GM19240 (cell line): ENCODE measurements around the gene CMIP.

Experiments used
- DNase-seq: peaks from one replicate; pipeline ENCODE4 v3.0.0; 2011; ENCODE audit warnings: low spot score; ENCODE audit not compliant: insufficient read length

CMIP gene

DNA sequence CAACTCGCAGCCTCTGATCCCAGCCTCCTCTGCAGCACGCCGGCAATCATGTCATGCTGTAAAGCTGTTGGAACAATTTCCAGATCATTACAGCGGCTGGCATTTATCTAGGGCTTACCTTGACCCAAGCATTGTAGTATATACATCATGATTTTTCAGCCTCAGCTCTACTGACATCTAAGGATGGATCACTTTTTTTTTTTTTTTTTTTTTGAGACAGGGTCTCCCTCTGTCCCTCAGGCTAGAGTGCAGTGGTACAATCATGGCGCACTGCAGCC is 103.3 kb downstream of the CMIP start:
- no peak for DNase-seq

DNA sequence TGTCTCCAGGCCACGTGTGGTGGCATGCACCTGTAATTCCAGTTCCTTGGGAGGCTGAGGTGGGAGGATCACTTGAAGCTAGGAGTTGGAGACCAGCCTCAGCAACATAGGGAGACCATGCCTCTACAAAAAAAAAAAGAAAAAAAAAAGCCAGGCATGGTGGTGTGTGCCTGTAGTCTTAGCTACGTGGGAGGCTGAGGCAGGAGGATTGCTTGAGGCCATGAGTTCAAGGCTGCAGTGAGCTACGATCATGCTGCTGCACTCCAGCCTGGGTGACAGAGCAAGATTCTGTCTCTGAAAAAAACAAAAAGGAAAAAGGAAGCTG is 103.9 kb downstream of the CMIP start:
- no peak for DNase-seq

DNA sequence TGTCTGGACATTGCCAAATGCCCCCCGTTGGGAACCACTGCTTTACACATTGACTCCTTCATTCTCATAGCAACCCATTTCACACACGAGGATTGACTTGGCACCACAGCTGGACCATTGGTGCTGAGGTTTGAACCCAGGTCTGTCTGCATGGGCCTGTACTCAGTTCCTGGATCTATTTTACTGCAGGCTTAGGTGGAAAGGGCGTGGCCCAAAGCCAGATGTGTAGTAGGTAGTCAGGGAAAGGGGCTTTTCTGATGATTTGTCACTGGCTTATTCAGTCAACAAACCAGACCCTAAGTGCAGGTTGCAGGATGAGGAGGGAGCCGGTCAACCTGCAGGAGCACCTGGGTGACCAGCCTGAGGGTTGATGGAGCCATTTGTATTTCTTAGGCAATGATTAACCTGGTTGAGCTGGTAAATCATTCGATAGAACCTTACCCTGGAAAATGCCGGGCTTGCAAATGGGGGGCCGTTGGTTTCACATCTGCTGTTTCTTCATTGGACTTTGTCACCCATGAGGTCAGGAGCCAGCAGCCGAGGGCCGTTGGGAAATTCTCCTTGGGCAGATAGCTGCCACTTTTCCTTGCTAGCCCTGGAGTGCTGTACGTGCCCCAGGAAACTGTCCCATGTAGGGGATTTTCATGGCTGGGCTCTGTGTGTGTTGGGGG is 104.4 kb downstream of the CMIP start:
- DNase-seq = no peak

DNA sequence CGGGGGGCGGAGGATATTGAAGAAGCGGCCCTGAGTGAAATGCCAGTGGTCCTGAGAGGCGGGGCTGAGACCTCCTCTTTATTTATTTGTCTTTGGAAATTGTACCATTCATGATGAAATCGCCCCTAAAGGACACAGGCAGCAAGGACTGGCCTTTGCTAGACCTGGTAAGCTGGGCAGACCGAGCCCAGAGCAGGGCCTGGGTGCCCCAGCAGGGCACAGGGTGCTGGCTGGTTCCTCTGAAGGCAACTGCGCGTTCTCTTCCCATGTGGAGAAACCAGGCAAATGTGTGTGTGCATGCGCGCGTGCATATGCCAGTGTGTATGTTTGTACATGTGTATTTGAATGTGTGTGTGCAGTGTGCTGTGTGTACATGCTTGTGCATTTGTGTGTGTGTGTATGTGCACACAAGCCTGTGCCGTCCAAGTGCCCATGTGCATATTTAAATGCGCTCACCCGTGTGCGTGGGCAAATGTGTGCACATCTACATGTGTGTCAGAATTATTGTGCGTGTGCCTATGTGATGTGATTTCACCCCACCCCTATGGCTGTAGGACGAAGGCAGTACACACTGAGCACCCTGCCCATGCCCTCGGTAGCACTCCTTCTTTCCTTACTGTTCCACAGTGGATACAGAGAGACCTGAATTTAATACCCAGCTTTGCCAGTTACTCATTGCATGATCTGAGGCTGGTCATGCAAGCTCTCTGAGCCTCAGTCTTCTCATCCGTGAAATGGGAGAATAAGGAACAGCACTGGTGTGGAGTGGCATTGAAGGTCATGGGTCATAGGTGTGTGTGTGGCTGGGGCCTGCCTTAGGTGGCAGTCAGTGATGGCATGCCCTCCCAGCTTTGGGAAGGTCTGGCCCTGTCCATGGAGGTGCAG is 105.2 kb downstream of the CMIP start:
- no peak for DNase-seq

DNA sequence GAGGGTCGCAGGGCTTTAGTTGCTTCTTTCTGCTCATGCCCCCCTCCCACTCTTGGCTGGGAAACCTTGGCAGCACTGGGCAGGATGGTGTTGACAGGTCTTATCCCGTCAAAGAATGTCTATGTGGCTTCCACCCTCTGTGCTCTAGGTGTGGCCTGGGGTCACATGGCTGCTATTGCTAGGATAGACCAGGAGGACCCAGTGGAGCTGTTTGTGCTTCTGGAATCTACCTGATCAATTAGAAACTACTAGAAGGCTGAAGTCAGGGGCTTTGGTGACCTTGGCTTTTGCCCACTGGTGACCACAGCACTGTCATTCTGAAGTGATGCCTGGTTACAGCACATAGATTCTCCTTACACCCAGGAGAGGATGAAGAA is 105.8 kb downstream of the CMIP start:
- DNase-seq = no peak

DNA sequence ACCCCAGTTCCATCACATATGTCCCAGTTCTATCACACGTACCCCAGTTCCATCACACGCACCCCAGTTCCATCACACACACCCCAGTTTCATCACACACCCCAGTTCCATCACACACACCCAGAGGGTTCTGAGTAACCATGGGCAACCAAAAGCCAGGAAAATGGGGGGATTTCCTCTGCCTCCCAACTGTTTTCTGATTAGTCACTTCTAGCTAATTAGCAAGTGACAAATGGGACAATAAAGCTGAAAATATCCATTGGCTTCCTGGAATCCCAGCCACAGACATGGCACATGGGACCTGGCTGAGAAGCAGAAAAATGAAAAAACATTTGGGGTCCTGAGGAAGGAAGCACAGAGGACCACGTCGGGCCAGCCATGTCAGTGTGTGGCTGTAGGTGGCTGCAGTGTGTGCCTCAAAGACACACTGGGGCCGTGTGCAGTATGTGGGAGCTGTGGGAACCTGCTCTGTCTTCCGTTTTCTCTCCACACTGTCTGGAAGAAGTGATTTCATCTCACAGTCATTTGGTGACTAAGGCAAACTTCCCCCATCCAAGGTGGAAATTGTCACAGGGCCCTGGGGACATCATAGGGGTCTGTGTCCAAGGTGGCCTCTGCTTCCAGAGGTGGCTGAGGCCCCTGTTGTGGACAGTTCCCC is 106.7 kb downstream of the CMIP start:
- DNase-seq = no peak

DNA sequence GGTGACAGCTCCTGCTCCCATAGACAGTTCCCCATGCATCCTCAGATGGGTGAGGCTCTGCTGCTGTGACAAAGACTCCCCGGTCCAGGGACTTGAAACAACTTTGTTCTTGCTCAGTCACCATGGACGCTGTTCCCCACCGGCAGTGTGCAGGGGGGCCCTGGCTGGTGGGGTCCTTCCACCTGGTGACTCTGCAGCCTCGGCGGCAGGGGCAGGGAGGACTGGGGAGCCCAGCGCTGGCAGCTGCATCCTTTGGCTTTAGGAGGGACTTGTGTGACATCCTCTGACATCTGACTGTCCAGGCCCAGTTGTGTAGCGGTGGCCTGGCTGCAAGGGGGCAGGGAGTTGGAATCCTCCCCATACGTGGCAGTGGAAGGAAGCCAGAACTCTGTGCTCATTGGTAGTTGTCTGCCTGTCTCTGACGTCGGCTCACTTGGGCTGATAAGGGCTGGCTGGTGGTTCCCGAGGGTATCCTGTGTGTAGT is 107.3 kb downstream of the CMIP start:
- no peak for DNase-seq

DNA sequence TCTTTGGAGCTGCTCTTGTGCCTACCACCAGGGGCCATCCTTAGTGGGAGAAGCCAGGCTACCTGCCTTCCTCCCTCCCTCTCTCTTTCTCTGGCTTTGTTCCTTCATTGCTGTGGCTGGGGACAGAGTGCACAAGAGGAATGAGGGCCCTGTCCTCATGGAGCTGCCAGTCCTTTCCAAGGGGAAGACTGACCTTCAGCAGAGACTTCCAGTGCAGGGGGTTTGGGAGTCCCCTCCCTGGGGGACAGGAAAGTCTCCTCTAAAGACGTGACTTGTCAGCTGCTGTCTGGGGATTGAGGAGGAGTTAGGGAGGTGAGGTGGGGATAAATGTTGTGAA is 108.1 kb downstream of the CMIP start:
- DNase-seq = no peak

DNA sequence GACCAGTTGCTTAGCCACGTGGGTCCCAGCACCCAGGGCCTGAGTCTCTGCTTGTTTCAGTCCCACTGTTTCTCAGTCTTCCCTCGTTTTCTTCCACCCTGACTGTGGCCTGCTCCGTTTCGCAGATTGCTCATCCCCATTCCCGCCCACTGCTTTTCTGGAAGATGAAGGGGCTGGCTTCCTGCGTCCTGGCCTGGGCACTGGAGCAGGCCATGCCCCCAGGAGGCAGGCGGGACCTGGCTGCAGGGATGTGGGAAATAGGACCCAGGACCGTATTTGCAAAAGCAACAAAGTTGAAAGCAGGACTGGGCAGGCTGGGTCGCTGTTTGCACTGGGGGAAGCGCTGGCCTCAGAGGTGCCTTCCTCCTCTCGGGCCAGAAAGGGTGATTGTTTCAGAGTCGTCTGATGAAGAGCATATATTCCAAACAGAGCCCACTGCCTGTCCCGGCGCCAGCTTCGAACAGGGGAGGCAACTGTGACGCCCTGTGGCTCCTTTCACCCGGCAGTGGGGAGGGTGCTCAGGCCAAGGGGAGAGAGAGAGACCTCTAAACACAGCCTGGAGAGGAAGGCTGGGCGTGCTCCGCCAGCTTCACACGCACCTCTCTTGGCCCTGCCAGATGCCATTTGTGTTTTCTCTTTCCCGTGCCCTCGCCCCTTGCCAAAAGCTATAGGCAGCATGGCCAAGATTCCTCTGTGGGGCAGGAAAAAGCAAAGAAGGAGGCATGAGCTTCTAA is 108.6 kb downstream of the CMIP start:
- no peak for DNase-seq

DNA sequence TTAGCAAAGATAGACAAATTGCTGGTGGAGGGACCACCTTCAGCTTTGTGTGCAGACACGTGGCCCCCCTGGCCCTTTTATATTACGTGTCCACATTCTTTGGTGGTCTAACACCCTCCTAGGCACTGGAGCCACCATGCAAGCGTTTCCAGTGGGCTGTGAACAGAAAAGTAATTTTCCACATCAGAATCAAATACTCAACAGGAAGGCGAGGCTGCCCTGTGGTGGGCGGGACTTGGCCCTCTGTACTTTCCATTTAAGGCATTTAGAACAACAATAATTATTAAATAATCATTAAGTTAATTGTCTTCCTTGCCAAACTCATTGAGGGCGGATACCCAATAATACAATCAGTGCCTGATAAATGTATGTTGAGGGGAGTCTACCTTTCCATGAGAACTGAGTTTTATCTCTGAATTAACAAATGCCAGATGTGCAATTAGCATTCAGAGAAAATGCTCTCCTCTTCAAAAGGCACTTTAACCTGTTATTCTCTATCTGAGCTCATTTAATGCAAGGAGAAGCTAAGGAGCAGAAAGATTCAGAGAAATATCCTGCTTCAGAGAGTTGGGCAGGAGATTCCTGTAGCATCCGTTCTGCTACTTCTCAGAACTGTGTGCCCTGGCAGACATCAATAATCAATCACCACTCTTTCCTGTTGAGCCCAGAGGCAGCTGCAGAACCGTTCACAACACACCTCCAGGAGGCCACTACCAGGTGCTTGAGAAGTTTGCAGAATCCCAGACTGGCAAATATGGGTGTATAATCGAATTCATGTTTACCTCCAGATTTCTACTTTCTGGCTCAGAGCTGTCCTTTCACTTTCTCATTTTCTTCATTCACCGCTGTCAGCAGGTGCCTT is 109.4 kb downstream of the CMIP start:
- DNase-seq = no peak

DNA sequence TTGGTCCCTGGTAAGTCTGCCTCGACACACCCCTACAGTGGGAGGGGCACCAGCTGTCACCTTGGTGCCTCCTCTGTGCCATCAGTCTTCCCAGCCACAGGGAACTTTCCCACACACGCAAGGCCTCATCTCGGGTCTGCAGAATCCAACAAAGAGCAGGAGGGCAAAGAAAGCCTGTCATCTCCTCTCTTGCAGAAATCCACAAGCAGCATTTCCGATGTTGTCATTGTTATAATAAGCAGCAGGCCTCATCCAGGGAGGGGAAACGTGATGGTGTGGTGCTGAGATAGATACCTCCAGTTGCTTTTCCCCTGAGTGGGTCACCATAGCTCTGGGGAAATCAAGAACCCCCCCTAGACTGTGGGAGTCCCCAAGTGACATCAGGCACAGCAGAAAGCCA is 110.4 kb downstream of the CMIP start:
- no peak for DNase-seq

DNA sequence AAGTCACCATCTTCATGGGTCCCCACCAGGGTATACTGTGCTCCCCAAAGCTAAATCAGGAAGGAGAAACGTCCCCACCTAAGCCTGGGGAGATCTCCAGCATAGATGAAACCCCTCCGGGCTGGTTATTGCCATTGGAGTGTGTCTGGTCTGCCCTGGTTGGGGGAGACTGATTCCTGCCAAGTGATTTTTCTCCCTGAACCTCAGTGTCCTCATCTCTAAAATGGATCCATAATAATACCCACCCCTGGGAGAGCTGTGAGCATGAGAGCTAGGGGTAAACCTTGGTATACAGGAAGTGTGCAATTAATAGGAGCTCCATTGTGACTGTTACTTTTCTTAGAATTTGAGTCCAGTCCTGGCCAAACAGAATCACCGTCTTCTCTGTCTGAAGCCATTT is 111.1 kb downstream of the CMIP start:
- DNase-seq = no peak

DNA sequence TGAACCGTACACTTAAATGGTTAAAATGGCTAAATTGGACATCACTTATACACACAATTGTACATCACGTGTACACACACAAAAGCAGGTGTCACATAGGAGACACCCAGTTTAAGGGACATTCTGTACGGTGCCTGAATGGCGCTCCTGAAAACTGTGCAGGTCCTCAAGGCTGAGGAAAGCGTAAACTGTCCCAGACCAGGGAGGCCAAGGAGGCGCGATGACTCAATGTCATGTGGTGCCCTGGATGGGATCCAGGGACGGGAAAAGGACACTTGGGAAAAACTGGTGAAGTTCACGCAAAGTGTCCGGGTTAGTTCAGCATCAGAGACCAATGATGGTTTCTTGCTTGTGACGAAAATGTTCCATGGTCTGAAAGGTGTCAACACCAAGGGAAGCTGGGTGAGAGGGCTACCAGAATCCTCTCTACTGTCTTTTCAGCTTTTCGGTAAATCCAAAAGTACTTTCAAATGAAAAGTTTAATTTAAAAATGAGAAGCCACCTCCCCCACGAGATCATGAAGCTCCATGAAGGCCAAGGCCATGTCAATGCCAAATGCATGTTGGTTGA is 112.2 kb downstream of the CMIP start:
- DNase-seq = no peak

DNA sequence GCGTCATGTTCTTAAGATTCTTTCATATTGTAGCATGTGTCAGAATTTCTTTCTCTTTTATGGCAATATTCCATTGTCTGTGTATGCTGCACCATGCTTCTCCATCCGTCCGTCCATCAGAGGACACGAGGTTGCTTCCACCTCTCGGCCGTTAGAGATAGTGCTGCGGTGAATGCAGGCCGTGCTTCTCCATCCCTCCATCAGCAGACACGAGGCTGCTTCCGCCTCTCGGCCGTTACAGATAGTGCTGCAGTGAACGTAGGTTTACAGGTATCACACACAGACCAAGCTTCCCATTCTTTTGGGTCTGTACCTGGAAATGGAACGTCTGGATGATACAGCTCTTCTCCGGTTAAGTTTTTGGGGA is 113.5 kb downstream of the CMIP start:
- DNase-seq = no peak

DNA sequence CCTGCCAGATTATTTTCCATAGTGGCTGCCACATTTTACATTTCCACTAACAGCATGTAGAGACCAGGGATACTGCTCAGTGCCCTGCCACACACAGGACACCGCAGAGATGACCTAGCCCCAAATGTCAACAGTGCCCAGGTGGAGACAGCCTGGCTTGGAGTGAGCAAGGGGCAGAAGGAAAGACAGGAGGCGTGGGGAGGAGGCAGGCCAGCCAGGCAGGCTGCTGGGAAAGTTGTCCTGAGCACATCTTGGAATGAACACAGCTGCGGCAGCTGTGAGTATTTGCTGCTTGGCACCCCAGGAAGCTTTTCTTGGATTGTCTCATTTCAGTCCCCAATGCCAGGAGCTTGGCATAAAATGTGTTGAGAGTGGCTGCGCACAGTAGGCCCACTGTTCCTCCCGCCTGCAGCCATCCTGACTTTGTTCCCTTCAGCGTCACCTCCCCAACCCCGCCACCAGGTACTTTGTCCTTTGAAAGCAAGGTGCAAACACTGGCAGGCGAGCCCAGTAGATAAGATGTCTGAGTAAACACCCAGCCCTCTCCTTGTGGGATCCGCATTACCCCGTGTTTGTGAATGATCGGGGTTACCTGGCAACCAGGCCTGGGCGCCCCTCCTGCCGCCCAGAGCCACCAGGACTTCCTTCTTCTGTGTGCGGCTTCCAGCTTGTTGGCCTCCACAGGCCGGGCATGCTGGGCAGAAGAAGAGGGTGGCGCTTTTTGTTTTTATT is 114.0 kb downstream of the CMIP start:
- DNase-seq = no peak

DNA sequence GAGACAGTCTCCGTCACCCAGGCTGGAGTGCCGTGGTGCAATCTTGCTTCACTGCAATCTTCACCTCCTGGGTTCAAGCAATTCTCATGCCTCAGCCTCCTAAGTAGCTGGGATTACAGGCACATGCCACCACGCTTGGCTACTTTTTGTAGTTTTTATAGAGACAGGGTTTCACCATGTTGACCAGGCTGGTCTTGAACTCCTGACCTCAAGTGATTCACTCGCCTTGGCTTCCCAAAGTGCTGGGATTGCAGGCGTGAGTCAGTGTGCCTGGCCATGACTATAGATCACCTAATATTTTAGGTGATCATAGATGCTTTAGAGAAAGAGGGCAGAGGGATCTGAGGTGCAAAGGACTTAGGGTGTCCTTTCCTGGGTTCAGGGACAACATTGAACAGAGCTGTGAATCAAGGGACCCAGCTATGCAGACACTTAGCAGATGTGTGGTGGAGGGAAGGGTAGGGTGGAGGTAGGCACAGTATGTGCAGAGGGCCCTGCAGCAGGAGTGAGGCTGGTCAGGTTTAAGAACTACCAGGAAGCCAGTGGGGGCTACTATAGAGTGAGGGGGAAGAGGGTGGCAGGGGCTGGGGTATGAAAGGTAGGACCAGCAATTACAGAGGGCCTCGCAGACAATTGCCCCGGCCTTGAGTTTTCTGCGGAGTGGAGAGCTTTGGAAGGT is 116.5 kb downstream of the CMIP start:
- DNase-seq = no peak

DNA sequence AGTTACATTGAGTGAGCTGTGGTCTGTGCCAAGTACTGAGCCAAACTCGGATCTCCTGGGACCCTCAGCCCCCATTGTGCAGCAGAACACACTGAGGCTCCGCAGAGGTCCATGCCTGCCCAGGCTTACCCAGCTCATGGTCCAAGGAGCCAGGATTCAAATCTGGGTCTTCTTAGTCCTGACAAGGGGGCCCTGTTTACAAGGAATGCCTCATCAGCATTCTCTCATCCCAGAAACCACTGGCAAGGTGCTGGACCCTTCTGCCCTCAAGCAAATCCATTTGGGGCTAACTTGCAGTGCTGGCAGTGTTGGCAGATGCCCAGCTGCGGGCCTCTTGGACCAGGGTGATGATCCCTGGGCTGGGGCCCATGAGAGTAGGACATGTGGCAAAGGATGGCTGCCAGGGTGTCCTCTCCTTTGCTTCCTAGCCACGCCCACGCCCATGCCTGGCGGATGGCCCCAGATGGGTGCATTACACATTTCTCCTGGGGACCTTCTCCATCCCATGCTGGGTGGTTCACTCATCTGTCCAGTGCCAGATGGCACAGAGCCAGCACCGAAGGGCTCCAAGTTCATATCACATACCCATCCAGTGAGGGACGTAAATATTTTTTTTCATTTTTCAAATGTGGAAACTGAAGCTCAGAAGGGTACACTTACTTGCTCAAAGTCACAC is 117.7 kb downstream of the CMIP start:
- no peak for DNase-seq

DNA sequence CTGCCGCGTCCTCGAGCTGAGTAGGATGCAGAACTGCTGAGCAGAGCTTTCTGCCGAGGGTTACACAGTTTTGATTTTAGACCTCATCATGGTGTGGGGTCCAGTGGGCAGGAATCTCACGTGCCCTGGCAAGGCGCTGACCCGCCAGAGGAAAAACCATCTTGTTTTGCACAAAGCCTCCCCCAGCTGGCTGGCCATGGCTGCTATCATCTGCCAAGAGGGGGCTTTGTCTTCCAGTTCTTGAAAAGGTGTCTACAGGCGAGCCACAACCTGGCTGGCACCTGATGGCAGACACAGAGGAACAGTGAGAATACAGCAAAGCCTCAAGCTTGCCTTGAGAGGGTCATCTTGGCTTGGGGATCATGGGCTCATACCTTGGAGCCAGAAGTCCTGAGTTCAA is 118.3 kb downstream of the CMIP start:
- no peak for DNase-seq

DNA sequence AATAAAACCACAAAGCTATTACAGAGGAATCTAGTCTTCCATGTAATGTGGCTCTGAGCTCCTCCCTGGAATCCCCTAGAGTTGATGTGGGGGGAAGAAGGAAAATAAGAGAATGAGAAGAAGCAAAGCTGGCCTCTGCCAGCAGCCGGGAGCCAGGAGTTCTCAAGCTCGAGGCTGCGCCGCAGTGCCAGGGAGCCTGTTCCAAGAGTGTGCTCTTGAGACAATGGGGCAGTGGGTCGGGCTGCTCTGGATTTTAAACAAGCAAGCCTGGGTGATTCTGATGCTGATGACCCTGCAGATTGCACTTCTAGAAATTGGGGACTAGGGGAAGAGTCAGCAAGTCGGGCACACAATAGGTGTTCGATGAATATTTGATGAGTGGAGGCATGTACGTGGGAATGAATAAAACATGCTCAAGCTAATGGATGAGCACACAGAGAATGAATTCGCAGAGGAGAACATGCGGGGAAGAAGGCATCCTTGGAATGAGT is 119.9 kb downstream of the CMIP start:
- DNase-seq = no peak
